ENCODE measurements around the gene CPNE7. TPM values are rescaled to one million over a fixed set of nuclear protein-coding genes. Genes with fewer than 3 reads are reported as not detected.

CPNE7 gene
- total and polyA plus RNA-seq, 2 of the 4 experiments (the other 2 are of a cell fraction) = 5.4 to 17.4 TPM

- POLR2A ChIA-PET (ENCODE audit: unreplicated experiment) = no interaction called here
- dilution Hi-C loops (cut with HindIII; ENCODE audit: low sequenced_read_pairs, unreplicated experiment) = no loop called here
Observed at GRCh38 chr16:89557690-89558490, 17.7 kb upstream of the CPNE7 start.

More at GRCh38 chr16:89557690-89558490, 17.7 kb upstream of the CPNE7 start:
- Histone ChIP-seq H3K4me1 (ENCODE audit: control insufficient read depth, insufficient read depth, low read length) (peaks cover 8% of the 10 kb centered on the region), H3K9ac (ENCODE audit: low read depth, low read length) (no peak overlapping the region), H2AFZ (replicated peaks; ENCODE audit: low read length, poor library complexity) (no peak overlapping the region), H3K4ac (ENCODE audit: low read depth, low read length) (0 out of 2 replicates have a peak overlapping the region, but pooled peaks have one; percentile 19), H4K5ac (ENCODE audit: low read depth, low read length) (no peak overlapping the region), H3K4me2 (ENCODE audit: low read depth, low read length) (no peak overlapping the region), H2AK9ac (replicated peaks; ENCODE audit: low read depth, low read length, poor library complexity) (no peak overlapping the region), H4K8ac (ENCODE audit: low read depth in 2 of 2, low read length in 2 of 2) (no peak overlapping the region), H4K20me1 (ENCODE audit: insufficient read depth, low read length) (peaks cover 24% of the 10 kb centered on the region), H2BK5ac (ENCODE audit: low read depth, low read length, poor library complexity, severe bottlenecking) (no peak overlapping the region), H2BK120ac (ENCODE audit: low read depth, low read length) (no peak overlapping the region), H3K27me3 (ENCODE audit: control insufficient read depth, insufficient read depth, low read length) (no peaks in the 10 kb centered on the region), H3K36me3 (ENCODE audit: control insufficient read depth, insufficient read depth, low read length) (peaks cover 40% of the 10 kb centered on the region), H3K27ac (ENCODE audit: insufficient read depth, low read length) (no peak overlapping the region), H3K4me3 (ENCODE audit: insufficient read depth, low read depth, low read length) (no peak overlapping the region), H3K14ac (replicated peaks; ENCODE audit: low read depth, low read length) (no peak overlapping the region), H3K9me1 (ENCODE audit: insufficient read depth, low read length) (no peaks in the 10 kb centered on the region), H2AK5ac (ENCODE audit: low read depth, low read length) (no peak overlapping the region), H3K23ac (ENCODE audit: low read depth, low read length) (no peak overlapping the region), H3K9me3 (ENCODE audit: control insufficient read depth, insufficient read depth, low read length) (no peaks in the 10 kb centered on the region), H2BK15ac (ENCODE audit: low read depth, low read length) (no peak overlapping the region), H3K79me1 (ENCODE audit: low read depth in 1 of 2, low read length in 2 of 2) (peaks cover 11 to 35% of the 10 kb centered on the region in 2 experiments; a peak in 3 of 4 replicates), H3K56ac (ENCODE audit: extremely low read depth, insufficient read depth, low read length) (no peak overlapping the region), H3K18ac (ENCODE audit: low read depth, low read length) (no peak overlapping the region), H2BK20ac (ENCODE audit: low read depth, low read length) (no peak overlapping the region), H4K91ac (ENCODE audit: insufficient read depth, low read depth, low read length) (no peak overlapping the region)
- in situ Hi-C loops (cut with MboI; ENCODE audit: low sequenced_read_pairs) (no loop called here), intact Hi-C loops (cut with micrococcal nuclease) (loop anchor here (2.0 kb wide), 1 partner anchor 225 kb away; no protein-coding TSS in a partner anchor)
- 88% methylated on average over 9 of the region's 19 CpGs; no CpG with 5 or more reads in 1 of the 2 experiments for WGBS, 2 experiments (ENCODE audit: extremely low coverage in 2 of 2, insufficient read length in 1 of 2)
- no peak for ATAC-seq (ENCODE audit: low read depth)
- CTCF ChIA-PET = interaction anchor here (1.6 kb wide), 1 partner anchor 9 kb away, joined by 5 read pairs; no protein-coding TSS in a partner anchor
- TF ChIP-seq RCOR1 (IDR thresholded peaks at IDR 0.05; ENCODE audit: insufficient replicate concordance, low read length) (no peak), BHLHE40 (IDR thresholded peaks at IDR 0.05; ENCODE audit: low read depth, low read length) (no peak), CEBPB (IDR thresholded peaks at IDR 0.05; ENCODE audit: low read depth, low read length) (no peak), RFX5 (IDR thresholded peaks at IDR 0.05; ENCODE audit: low read depth, low read length) (no peak), ELK1 (IDR thresholded peaks at IDR 0.05; ENCODE audit: borderline replicate concordance, low read depth, low read length) (no peak), MAFK (IDR thresholded peaks at IDR 0.05; ENCODE audit: low read depth, low read length) (no peak), CHD1 (IDR thresholded peaks at IDR 0.05; ENCODE audit: low read depth, low read length) (no peak), CTCF (conservative IDR thresholded peaks at IDR 0.05; ENCODE audit: low read depth, low read length) (no peak), MXI1 (IDR thresholded peaks at IDR 0.05; ENCODE audit: borderline replicate concordance, low read depth, low read length) (no peak), SMC3 (IDR thresholded peaks at IDR 0.05; ENCODE audit: low read depth, low read length) (no peak)
- DNase-seq = no peak
- no TSS peak for BruUV-seq (replicated peaks)
